Cardiac muscle cell (in vitro differentiated cells and primary cell): Measurements from ENCODE around the gene NFAT5. TPM values are rescaled to one million over a fixed set of nuclear protein-coding genes. Genes with fewer than 3 reads are reported as not detected.

Source experiments
- DNase-seq, 2 donors: peaks; one replicate each; pipeline versions ENCODE4 v3.0.0 to v3.0.0-alpha.2; 2010 to 2017; ENCODE audit warnings: low read depth in 1 of 2, low spot score in 1 of 2
- H3K27ac ChIP-seq: fragments of 200-600 bp; sonication (generic); 2 replicates; pipeline ENCODE4 v1.5.1; 2016
- H3K27me3 ChIP-seq: fragments of 200-600 bp; sonication (generic); 2 replicates; pipeline ENCODE4 v1.6.0; 2016; ENCODE audit warnings: control low read depth
- H3K36me3 ChIP-seq: fragments of 200-600 bp; sonication (generic); 2 replicates; pipeline ENCODE4 v1.5.1; 2016; ENCODE audit warnings: control low read depth
- H3K4me1 ChIP-seq: fragments of 200-600 bp; sonication (generic); 2 replicates; pipeline ENCODE4 v1.8.1; 2017; ENCODE audit warnings: low read depth, mild to moderate bottlenecking, mixed run types
- H3K4me3 ChIP-seq: fragments of 200-600 bp; sonication (generic); 2 replicates; pipeline ENCODE4 v1.5.1; 2016; ENCODE audit warnings: mild to moderate bottlenecking
- H3K9me3 ChIP-seq: fragments of 200-600 bp; sonication (generic); 2 replicates; pipeline ENCODE4 v1.5.1; 2017; ENCODE audit warnings: low read depth, mild to moderate bottlenecking, control low read depth
- CTCF ChIP-seq: IDR thresholded peaks from 2 replicates; pipeline ENCODE4 v1.5.1; 2012; ENCODE audit warnings: low read depth, mild to moderate bottlenecking, low read length
- polyA plus RNA-seq: library from polyadenylated mRNA; unstranded; fragments of >200 nt; fragmentation: Nextera tagmentation; extraction: Ambion mirVana; gene quantifications from 2 replicates; pipeline ENCODE4 v1.2.1, GENCODE V29; 2016
- total RNA-seq: library from RNA; depleted of rRNA; stranded (reverse); fragments of >200 nt; gene quantifications from 2 replicates; pipeline ENCODE4 v1.2.3, GENCODE V29; 2016

NFAT5 gene
- total and polyA plus RNA-seq, 2 experiments from 2014 or later, result 6.2 to 15.9 TPM

GRCh38 chr16:69712914-69713581 is 147.3 kb downstream of the NFAT5 start:
- H3K36me3 ChIP-seq, result no peaks in the 10 kb centered on the region
- no peak for TF ChIP-seq CTCF
- DNase-seq, result no peak
- H3K9me3 ChIP-seq, result no peaks in the 10 kb centered on the region
- H3K4me3 ChIP-seq, result no peak overlapping the region
- no peak overlapping the region for H3K27ac ChIP-seq
- H3K27me3 ChIP-seq, result no peaks in the 10 kb centered on the region
- H3K4me1 ChIP-seq, result no peaks in the 10 kb centered on the region

- Histone ChIP-seq H3K4me3 (no peak overlapping the region), H3K27me3 (no peaks in the 10 kb centered on the region), H3K27ac (no peak overlapping the region), H3K9me3 (no peaks in the 10 kb centered on the region), H3K4me1 (no peaks in the 10 kb centered on the region), H3K36me3 (no peaks in the 10 kb centered on the region)
- no peak for DNase-seq
- TF ChIP-seq CTCF, result no peak
Measured at GRCh38 chr16:69717066-69717465, 151.3 kb downstream of the NFAT5 start.

GRCh38 chr16:69718111-69718764 is 152.5 kb downstream of the NFAT5 start:
- Histone ChIP-seq H3K4me3 (no peak overlapping the region), H3K27ac (no peak overlapping the region), H3K9me3 (no peaks in the 10 kb centered on the region), H3K27me3 (no peaks in the 10 kb centered on the region), H3K4me1 (no peaks in the 10 kb centered on the region), H3K36me3 (no peaks in the 10 kb centered on the region)
- no peak for TF ChIP-seq CTCF
- DNase-seq, result no peak

GRCh38 chr16:69720822-69721430 is 155.2 kb downstream of the NFAT5 start:
- H3K27ac ChIP-seq, result no peak overlapping the region
- DNase-seq, result no peak
- no peaks in the 10 kb centered on the region for H3K4me1 ChIP-seq
- H3K4me3 ChIP-seq, result no peak overlapping the region
- TF ChIP-seq CTCF, result no peak
- H3K9me3 ChIP-seq, result no peaks in the 10 kb centered on the region
- H3K27me3 ChIP-seq, result no peaks in the 10 kb centered on the region
- H3K36me3 ChIP-seq, result no peaks in the 10 kb centered on the region

- H3K27ac ChIP-seq, result no peak overlapping the region
- DNase-seq, result no peak
- H3K36me3 ChIP-seq, result no peaks in the 10 kb centered on the region
- H3K9me3 ChIP-seq, result no peaks in the 10 kb centered on the region
- H3K27me3 ChIP-seq, result no peaks in the 10 kb centered on the region
- no peak for TF ChIP-seq CTCF
- no peak overlapping the region for H3K4me3 ChIP-seq
- no peaks in the 10 kb centered on the region for H3K4me1 ChIP-seq
Measured at GRCh38 chr16:69721441-69721957, 155.7 kb downstream of the NFAT5 start.
